NCI-H446 (cell line): Measurements from ENCODE around the gene MAP3K21.
A peak's percentile ranks its signal among the peaks of the same experiment; 100 is the strongest.

Experiments
- DNase-seq, 2 experiments: peaks; one replicate each; lab custom pipeline; 2025; lab: John Stamatoyannopoulos, UW

MAP3K21 gene

GRCh38 chr1:233389169-233389568 lies 61.6 kb downstream of the MAP3K21 start:
- DNase-seq = no peak

- no peak for DNase-seq
These were observed 62.4 kb downstream of the MAP3K21 start for GRCh38 chr1:233389893-233390292.

- DNase-seq = peak in 1 of 2 experiments; percentile 33
These were observed 63.6 kb downstream of the MAP3K21 start for GRCh38 chr1:233390842-233391737.

GRCh38 chr1:233393084-233393840 lies 65.7 kb downstream of the MAP3K21 start:
- DNase-seq = no peak

GRCh38 chr1:233393926-233394680 lies 66.6 kb downstream of the MAP3K21 start:
- no peak for DNase-seq

GRCh38 chr1:233394860-233395717 lies 67.6 kb downstream of the MAP3K21 start:
- DNase-seq = peak; percentile 61 to 83

- DNase-seq = no peak
These were observed 68.5 kb downstream of the MAP3K21 start for GRCh38 chr1:233395863-233396646.

GRCh38 chr1:233406339-233406960 lies 78.9 kb downstream of the MAP3K21 start:
- no peak for DNase-seq

GRCh38 chr1:233406994-233407631 lies 79.6 kb downstream of the MAP3K21 start:
- DNase-seq = no peak

GRCh38 chr1:233409540-233409939 lies 82.0 kb downstream of the MAP3K21 start:
- DNase-seq = no peak

- no peak for DNase-seq
These were observed 83.4 kb downstream of the MAP3K21 start for GRCh38 chr1:233410906-233411305.

- DNase-seq = peak in 1 of 2 experiments; percentile 64
These were observed 85.3 kb downstream of the MAP3K21 start for GRCh38 chr1:233412812-233413211.

- DNase-seq = no peak
These were observed 93.8 kb downstream of the MAP3K21 start for GRCh38 chr1:233421293-233421692.

- DNase-seq = no peak
These were observed 97.3 kb downstream of the MAP3K21 start for GRCh38 chr1:233424779-233425178.

- no peak for DNase-seq
These were observed 100.4 kb downstream of the MAP3K21 start for GRCh38 chr1:233427907-233428306.

GRCh38 chr1:233431753-233432403 lies 104.4 kb downstream of the MAP3K21 start:
- no peak for DNase-seq

GRCh38 chr1:233432916-233433315 lies 105.4 kb downstream of the MAP3K21 start:
- peak in 1 of 2 experiments; percentile 40 for DNase-seq

GRCh38 chr1:233433436-233434210 lies 106.1 kb downstream of the MAP3K21 start:
- no peak for DNase-seq
